CD4-positive, alpha-beta memory T cell (primary cell): ENCODE measurements around the gene C1orf94. TPM values are rescaled to one million over a fixed set of nuclear protein-coding genes. Genes with fewer than 3 reads are reported as not detected.
"Not testable (repeated sequence)": the region's sequence is repeated elsewhere in the genome, so short reads cannot be mapped to it uniquely, and the experiment has no call there.

Source experiments
- CTCF ChIA-PET: fragments of 350-600 bp; sonication (Branson Sonifier 250); formaldehyde crosslinking; loops from one replicate; lab custom pipeline; 2021; ENCODE audit warnings: inconsistent platforms; ENCODE audit not compliant: partially characterized antibody; lab: Charles Lee
- POLR2A ChIA-PET: fragments of 350-600 bp; sonication (Branson Sonifier 250); formaldehyde crosslinking; loops from one replicate; lab custom pipeline; 2021; ENCODE audit not compliant: partially characterized antibody; lab: Charles Lee
- DNase-seq, 5 donors: peaks; one replicate each; pipeline versions ENCODE4 v3.0.0 to v3.0.0-alpha.2; 2020 to 2022; ENCODE audit warnings: mixed read lengths in 1 of 5
- H3K27ac ChIP-seq: one replicate; pipeline ENCODE4 v1.7.0; 2013; ENCODE audit warnings: low read depth, low read length
- H3K27me3 ChIP-seq: 2 replicates; pipeline ENCODE4 v1.7.0; 2013; ENCODE audit warnings: mild to moderate bottlenecking, low read length, moderate library complexity; ENCODE audit not compliant: insufficient read depth
- H3K36me3 ChIP-seq: 2 replicates; pipeline ENCODE4 v1.7.0; 2013; ENCODE audit warnings: mild to moderate bottlenecking, low read length, moderate library complexity; ENCODE audit not compliant: insufficient read depth
- H3K4me1 ChIP-seq: 2 replicates; pipeline ENCODE4 v1.7.0; 2013; ENCODE audit warnings: mild to moderate bottlenecking, low read length, moderate library complexity; ENCODE audit not compliant: insufficient read depth
- H3K4me3 ChIP-seq, 2 donors: one replicate each; pipeline ENCODE4 v1.7.0; 2013; ENCODE audit warnings: low read length in 2 of 2, mild to moderate bottlenecking in 1 of 2
- H3K9me3 ChIP-seq, 2 donors: one replicate each; pipeline ENCODE4 v1.7.0; 2013; ENCODE audit warnings: low read length in 2 of 2, control low read depth in 1 of 2; ENCODE audit not compliant: control insufficient read depth in 1 of 2
- H3K27ac Mint-ChIP-seq, 7 donors: one replicate each; pipeline ENCODE4 v1.8.0; 2020 to 2021; ENCODE audit warnings: mixed read lengths in 7 of 7, mild to moderate bottlenecking in 6 of 7, inconsistent platforms in 3 of 7, moderate library complexity in 3 of 7
- H3K27me3 Mint-ChIP-seq, 2 donors: one replicate each; pipeline ENCODE4 v1.8.0; 2020 to 2021; ENCODE audit warnings: mixed read lengths in 2 of 2
- H3K36me3 Mint-ChIP-seq, 2 donors: one replicate each; pipeline ENCODE4 v1.8.0; 2020 to 2021; ENCODE audit warnings: mixed read lengths in 2 of 2, inconsistent platforms in 1 of 2, mild to moderate bottlenecking in 1 of 2
- H3K4me1 Mint-ChIP-seq, 4 donors: one replicate each; pipeline ENCODE4 v1.8.0; 2020 to 2021; ENCODE audit warnings: mixed read lengths in 4 of 4, mild to moderate bottlenecking in 1 of 4
- H3K4me3 Mint-ChIP-seq, 8 donors: one replicate each; pipeline ENCODE4 v1.8.0; 2020 to 2021; ENCODE audit warnings: mixed read lengths in 8 of 8, mild to moderate bottlenecking in 7 of 8, moderate library complexity in 6 of 8, inconsistent platforms in 3 of 8
- H3K9me3 Mint-ChIP-seq, 8 donors: one replicate each; pipeline ENCODE4 v1.8.0; 2020 to 2021; ENCODE audit warnings: mixed read lengths in 8 of 8, mild to moderate bottlenecking in 5 of 8, inconsistent platforms in 3 of 8, moderate library complexity in 1 of 8
- intact Hi-C: fragments of 100-400 bp; cut with micrococcal nuclease; formaldehyde crosslinking; loops from one replicate; pipeline ENCODE4 v1.15.1; 2023
- polyA plus RNA-seq, 2 donors: library from polyadenylated mRNA; unstranded; fragments of 300-500 nt; fragmentation: Illumina TruSeq; gene quantifications; one replicate each; pipeline ENCODE4 v1.2.3, GENCODE V29; 2021
- total RNA-seq, 2 experiments: library from RNA; stranded (reverse); gene quantifications; one replicate each; pipeline ENCODE4 v1.2.3, GENCODE V29; 2021

C1orf94 gene
- total and polyA plus RNA-seq, 4 experiments from 2014 or later: not detected

DNA sequence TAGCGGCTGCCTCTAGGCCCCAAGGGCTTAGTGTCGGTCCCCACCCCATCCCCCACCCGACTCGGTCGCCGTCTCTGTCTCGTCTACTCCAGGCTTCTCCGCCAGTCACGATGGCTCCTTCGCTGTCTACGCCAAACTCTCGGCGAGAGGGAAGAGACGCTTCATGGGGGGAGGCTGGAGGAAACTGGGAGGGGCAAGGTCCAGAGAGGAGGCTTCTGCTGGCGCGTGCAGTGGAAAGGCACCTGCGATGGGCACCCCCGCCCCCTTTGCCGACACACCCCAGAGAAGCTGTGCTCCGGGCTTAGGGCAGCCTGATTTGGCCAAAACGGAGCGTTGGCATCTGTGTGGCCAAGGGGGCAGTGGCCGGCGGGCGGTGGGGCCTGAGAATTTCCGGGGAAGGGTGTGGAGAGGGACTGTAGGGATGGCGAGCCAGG, 10.5 kb upstream of the C1orf94 start:
- Histone ChIP-seq H3K27ac (no peak overlapping the region), H3K4me1 (peaks cover 5% of the 10 kb centered on the region), H3K4me3 (no peak overlapping the region), H3K27me3 (peaks cover 3% of the 10 kb centered on the region), H3K9me3 (no peaks in the 10 kb centered on the region), H3K36me3 (no peaks in the 10 kb centered on the region)
- H3K36me3 Mint-ChIP-seq: no peaks in the 10 kb centered on the region
- DNase-seq: no peak
- peaks cover 39 to 47% of the 10 kb centered on the region in 2 donors for H3K27me3 Mint-ChIP-seq
- H3K9me3 Mint-ChIP-seq: peaks cover 0 to 4% (median 0%) of the 10 kb centered on the region in 8 donors
- peaks cover 6 to 21% (median 9%) of the 10 kb centered on the region in 4 donors for H3K4me1 Mint-ChIP-seq
- H3K4me3 Mint-ChIP-seq: no peak overlapping the region
- ChIA-PET CTCF (no interaction called here), POLR2A (no interaction called here)
- no peak overlapping the region for H3K27ac Mint-ChIP-seq
- intact Hi-C loops: no loop called here

DNA sequence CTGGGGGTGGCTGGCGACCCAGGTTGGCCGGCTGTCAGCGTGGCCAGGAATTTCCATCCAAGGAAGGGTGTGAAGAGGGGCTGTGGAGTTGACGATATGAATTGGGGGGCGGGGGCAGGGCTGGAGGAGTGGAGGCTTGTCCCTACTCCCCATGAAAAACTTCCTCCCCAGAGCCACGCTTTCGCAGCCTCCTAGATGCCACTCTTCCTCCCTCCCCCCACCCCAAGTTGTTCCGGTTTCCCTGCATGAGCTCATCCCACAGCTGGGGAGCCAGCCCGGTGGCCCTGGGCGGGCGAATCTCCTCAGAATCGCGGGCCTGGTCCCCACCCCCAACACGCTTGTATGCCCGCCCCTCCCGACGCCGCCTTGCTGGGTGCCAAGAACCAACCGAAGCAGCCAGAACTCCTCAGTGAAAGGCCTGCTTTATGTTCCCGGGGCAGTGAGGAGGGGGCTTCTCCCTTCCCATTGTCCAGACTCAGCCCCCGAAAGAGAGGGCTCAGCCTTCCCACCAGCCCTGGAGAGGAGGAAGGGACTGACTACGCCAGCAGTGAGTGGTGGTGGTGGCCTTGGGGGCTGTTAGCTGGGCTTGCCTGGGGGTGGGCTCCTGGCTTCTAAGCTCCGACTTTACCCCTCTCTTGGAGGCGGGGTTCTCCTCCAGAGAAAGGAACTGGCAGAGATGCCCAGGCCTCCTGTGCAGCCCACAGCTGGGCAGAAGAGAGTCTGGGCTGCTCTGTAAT, 9.9 kb upstream of the C1orf94 start:
- no peaks in the 10 kb centered on the region for H3K36me3 Mint-ChIP-seq
- H3K27me3 ChIP-seq: peaks cover 3% of the 10 kb centered on the region
- no peak overlapping the region for H3K27ac Mint-ChIP-seq
- H3K4me1 ChIP-seq: peaks cover 5% of the 10 kb centered on the region
- ChIA-PET CTCF (no interaction called here), POLR2A (no interaction called here)
- no peaks in the 10 kb centered on the region for H3K9me3 ChIP-seq
- peaks cover 0 to 2% (median 0%) of the 10 kb centered on the region in 8 donors for H3K9me3 Mint-ChIP-seq
- intact Hi-C loops: no loop called here
- no peak overlapping the region for H3K27ac ChIP-seq
- H3K4me1 Mint-ChIP-seq: peaks cover 0 to 21% (median 6%) of the 10 kb centered on the region in 4 donors
- no peak overlapping the region for H3K4me3 ChIP-seq
- H3K36me3 ChIP-seq: no peaks in the 10 kb centered on the region
- H3K4me3 Mint-ChIP-seq: no peak overlapping the region
- peaks cover 34 to 43% of the 10 kb centered on the region in 2 donors for H3K27me3 Mint-ChIP-seq
- no peak for DNase-seq

DNA sequence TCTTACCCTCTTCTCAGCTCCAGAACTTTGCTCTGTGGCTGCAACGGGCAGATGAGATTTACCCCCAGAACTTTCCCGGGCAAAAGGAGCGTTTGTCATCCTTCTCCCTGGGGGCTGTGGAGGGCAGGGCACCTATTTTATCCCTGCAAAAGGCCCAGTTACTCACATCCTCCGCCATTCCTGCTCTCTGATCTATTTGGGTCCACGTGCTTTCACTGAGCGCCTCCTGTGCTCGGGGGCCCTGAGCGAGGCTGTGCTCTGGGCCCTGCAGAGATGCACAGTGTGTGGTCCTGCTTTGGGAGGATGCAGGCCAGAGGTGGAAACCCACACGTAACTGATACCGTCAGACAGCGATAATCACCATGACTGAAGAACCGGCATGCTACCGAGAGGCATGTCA, 9.3 kb upstream of the C1orf94 start:
- peaks cover 3% of the 10 kb centered on the region for H3K27me3 ChIP-seq
- peaks cover 5% of the 10 kb centered on the region for H3K4me1 ChIP-seq
- Mint-ChIP-seq H3K4me3 (no peak overlapping the region), H3K9me3 (peaks cover 0 to 2% (median 0%) of the 10 kb centered on the region in 8 donors), H3K4me1 (peaks cover 0 to 18% (median 6%) of the 10 kb centered on the region in 4 donors), H3K27me3 (peaks cover 31 to 47% of the 10 kb centered on the region in 2 donors), H3K27ac (no peak overlapping the region), H3K36me3 (no peaks in the 10 kb centered on the region)
- no peak for DNase-seq
- no peaks in the 10 kb centered on the region for H3K9me3 ChIP-seq
- CTCF ChIA-PET: no interaction called here
- no peaks in the 10 kb centered on the region for H3K36me3 ChIP-seq
- POLR2A ChIA-PET: no interaction called here
- intact Hi-C loops: no loop called here
- no peak overlapping the region for H3K27ac ChIP-seq
- H3K4me3 ChIP-seq: no peak overlapping the region

DNA sequence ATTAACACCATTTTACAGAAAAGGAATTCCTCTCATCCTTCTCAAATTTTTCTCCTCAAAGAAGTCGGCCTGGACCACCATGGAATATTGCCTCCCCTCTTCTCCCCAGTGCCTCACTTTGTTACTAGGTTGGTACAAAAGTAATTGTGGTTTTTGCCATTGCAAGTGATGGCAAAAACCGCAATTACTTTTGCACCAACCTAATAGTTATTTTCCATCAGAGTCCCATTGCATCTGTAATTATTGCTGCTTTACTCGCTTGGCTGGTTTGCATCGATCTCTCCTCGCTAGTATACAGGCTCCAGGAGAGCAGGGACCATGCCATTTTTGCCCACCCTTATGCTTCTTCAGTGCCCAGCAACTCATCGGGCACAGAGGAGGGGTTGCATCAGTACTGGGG, 963 bp upstream of the C1orf94 start:
- H3K4me1 ChIP-seq: no peaks in the 10 kb centered on the region
- no peak overlapping the region for H3K27ac Mint-ChIP-seq
- H3K27me3 Mint-ChIP-seq: peaks cover 21 to 33% of the 10 kb centered on the region in 2 donors
- no peak overlapping the region for H3K4me3 Mint-ChIP-seq
- H3K9me3 ChIP-seq: no peaks in the 10 kb centered on the region
- no peak overlapping the region for H3K4me3 ChIP-seq
- H3K9me3 Mint-ChIP-seq: peaks cover 0 to 3% (median 0%) of the 10 kb centered on the region in 8 donors
- peaks cover 0 to 1% (median 0%) of the 10 kb centered on the region in 4 donors for H3K4me1 Mint-ChIP-seq
- ChIA-PET POLR2A (no interaction called here), CTCF (no interaction called here)
- no peaks in the 10 kb centered on the region for H3K36me3 ChIP-seq
- no peak for DNase-seq
- intact Hi-C loops: no loop called here
- H3K36me3 Mint-ChIP-seq: no peaks in the 10 kb centered on the region
- H3K27me3 ChIP-seq: no peaks in the 10 kb centered on the region
- no peak overlapping the region for H3K27ac ChIP-seq

DNA sequence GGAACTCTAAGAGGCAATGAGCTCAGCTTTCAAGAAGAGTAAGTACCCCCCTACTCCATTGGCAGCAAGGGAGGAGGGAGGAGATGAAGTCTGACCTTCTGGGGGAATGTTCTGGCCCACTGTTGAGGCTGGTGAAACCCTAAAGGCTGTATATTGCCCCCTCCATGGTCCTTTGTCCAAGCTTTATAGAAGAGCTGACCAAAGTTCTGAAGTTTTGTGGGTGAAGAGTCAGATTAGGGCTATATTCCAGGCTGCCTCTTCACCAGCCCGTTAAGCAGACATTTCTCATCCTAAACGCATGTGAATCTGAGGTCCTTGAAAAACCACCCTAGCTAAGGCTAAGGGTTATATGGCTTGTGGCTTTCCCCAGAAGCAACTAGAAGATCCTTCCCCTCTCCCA, 1.4 kb downstream of the C1orf94 start:
- Mint-ChIP-seq H3K9me3 (peaks cover 0 to 3% (median 0%) of the 10 kb centered on the region in 8 donors), H3K36me3 (no peaks in the 10 kb centered on the region)
- CTCF ChIA-PET: no interaction called here

DNA sequence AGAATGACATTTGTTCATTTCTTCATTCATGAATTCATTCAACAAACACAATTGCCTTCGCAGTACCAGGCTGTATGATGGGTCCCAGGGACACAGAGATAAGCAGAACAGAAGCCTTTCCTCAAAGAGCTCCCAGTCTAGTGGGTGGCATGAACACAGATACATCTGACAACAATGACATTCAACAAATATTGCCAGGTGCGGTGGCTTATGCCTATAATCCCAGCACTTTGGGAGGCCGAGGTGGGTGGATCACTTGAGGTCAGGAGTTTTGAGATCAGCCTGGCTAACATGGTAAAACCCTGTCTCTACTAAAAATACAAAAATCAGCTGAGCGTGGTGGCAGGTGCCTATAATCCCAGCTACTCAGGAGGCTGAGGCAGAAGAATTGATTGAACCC, 6.7 kb downstream of the C1orf94 start:
- H3K27me3 ChIP-seq, H3K36me3 Mint-ChIP-seq, H3K4me1 Mint-ChIP-seq, H3K36me3 ChIP-seq, H3K4me1 ChIP-seq, H3K27ac Mint-ChIP-seq, H3K4me3 Mint-ChIP-seq, intact Hi-C loops, DNase-seq, H3K27ac ChIP-seq, H3K4me3 ChIP-seq, POLR2A ChIA-PET, CTCF ChIA-PET, H3K9me3 ChIP-seq, H3K9me3 Mint-ChIP-seq: not testable (repeated sequence)
- peaks cover 11 to 20% of the 10 kb centered on the region in 2 donors for H3K27me3 Mint-ChIP-seq

More for the DNA sequence above, 1.4 kb downstream of the C1orf94 start:
- no peaks in the 10 kb centered on the region for H3K9me3 ChIP-seq
- DNase-seq: no peak
- POLR2A ChIA-PET: no interaction called here
- no peaks in the 10 kb centered on the region for H3K4me1 ChIP-seq
- H3K4me3 ChIP-seq: no peak overlapping the region
- intact Hi-C loops: no loop called here
- Mint-ChIP-seq H3K27ac (no peak overlapping the region), H3K27me3 (peaks cover 22 to 25% of the 10 kb centered on the region in 2 donors), H3K4me1 (peaks cover 0 to 1% (median 0%) of the 10 kb centered on the region in 4 donors), H3K4me3 (no peak overlapping the region)
- no peak overlapping the region for H3K27ac ChIP-seq
- no peaks in the 10 kb centered on the region for H3K36me3 ChIP-seq
- no peaks in the 10 kb centered on the region for H3K27me3 ChIP-seq

DNA sequence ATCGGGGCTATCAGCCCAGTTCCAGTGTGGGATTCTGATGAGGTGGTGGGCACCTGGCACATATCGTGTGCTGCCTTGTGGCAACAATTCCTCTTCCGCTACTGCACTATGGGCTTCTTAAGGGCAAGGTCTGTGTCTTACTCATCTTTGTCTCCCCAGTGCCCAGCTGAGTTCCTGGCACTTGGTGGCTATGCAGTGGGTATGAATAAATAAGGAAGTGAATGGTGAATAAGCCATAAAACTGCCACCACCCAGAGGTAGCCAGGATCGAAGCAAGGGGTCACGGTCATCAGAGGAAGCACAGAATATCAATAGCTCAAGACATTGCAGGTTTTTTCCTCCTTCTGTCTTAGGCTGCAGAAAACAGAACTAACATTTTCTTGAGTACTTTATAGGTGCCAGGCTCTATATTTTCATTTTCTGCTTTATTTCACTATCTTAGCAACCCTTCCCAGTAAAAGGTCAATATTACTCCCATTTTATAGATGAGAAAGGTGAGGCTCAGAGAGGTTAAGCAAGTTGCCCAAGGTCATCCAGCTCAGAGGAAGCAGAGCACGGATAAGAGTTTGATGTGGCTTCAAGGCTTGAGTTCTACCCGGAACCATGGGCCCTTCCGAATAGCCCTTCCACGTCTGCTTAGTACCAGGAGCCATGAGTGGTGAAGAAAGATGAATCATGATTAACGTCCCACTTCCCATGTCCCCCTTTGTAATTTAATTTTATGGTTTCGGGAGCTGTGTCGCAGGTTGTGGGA, 10.2 kb downstream of the C1orf94 start:
- H3K9me3 ChIP-seq: no peaks in the 10 kb centered on the region
- Mint-ChIP-seq H3K36me3 (no peaks in the 10 kb centered on the region), H3K4me1 (no peaks in the 10 kb centered on the region), H3K27ac (no peak overlapping the region), H3K9me3 (peaks cover 0 to 9% (median under 1%) of the 10 kb centered on the region in 8 donors), H3K27me3 (peaks cover 17 to 18% of the 10 kb centered on the region in 2 donors), H3K4me3 (no peak overlapping the region)
- CTCF ChIA-PET: no interaction called here
- H3K4me1 ChIP-seq: no peaks in the 10 kb centered on the region
- no peaks in the 10 kb centered on the region for H3K36me3 ChIP-seq
- DNase-seq: no peak
- intact Hi-C loops: no loop called here
- H3K27me3 ChIP-seq: no peaks in the 10 kb centered on the region
- POLR2A ChIA-PET: no interaction called here
- H3K4me3 ChIP-seq: no peak overlapping the region
- H3K27ac ChIP-seq: no peak overlapping the region
